ENCODE data around the gene NCOA7.

DNA sequence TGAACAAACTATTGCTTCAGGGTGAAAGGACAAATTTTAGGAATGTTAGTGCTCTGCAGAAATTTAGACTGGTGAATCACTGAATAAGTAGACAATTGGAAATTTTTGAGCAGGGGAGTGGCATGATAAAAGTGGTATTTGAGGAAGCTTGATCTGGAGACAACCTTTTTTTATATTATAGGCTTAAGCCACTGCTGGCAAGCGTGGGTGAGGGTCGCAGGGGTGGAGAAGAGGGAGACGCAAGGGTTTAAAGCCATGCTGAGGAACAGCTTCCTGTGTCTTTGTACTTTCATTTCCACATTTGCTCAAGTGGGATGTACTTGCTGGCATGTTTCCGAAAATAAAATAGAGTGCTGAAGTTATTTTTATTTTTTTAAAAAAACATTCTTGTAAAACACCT lies 23.7 kb downstream of the NCOA7 start:
- TF ChIP-seq POLR2A (IDR thresholded peaks at IDR 0.05; ENCODE audit: low read depth, low read length), result no peak
- no peak for TF ChIP-seq POLR2AphosphoS5 (IDR thresholded peaks at IDR 0.05; ENCODE audit: low read depth, low read length)

Data from GM12892 (cell line).